Measurements from ENCODE around the gene CKMT1A. TPM values are rescaled to one million over a fixed set of nuclear protein-coding genes. Genes with fewer than 3 reads are reported as not detected.
"Not testable (repeated sequence)": the region's sequence is repeated elsewhere in the genome, so short reads cannot be mapped to it uniquely, and the experiment has no call there.

CKMT1A gene
- polyA plus RNA-seq, 4 donors = 11.3 to 115 (median 87.9) TPM

DNA sequence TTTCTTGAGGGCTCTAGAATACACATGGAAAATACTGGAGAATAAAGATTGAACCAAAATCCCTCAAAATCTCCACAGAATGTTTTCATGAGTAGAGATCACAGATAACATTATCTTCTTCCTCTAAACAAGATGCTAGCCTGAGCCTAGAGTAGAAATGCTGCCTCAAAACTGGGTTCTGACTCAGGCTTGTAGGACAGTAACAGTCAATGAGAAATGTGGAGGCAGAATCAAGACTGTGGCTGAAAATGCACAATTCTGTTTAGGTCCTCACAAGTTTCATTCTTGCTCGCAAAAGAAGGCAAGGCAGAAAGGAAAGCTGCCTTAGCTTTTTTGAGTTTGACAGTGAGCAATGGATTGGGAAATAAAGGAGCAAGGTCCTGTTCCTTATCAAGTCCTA is 19.5 kb upstream of the CKMT1A start:
- DNase-seq; H3K36me3 ChIP-seq (ENCODE audit: control insufficient read depth in 3 of 3, insufficient read depth in 2 of 3, low read depth in 1 of 3, low read length in 3 of 3); H3K4me3 ChIP-seq (ENCODE audit: low read depth in 1 of 3, low read length in 3 of 3); H3K27me3 ChIP-seq (ENCODE audit: control insufficient read depth in 3 of 3, insufficient read depth in 3 of 3, low read length in 3 of 3); H3K4me1 ChIP-seq (ENCODE audit: control insufficient read depth in 3 of 3, insufficient read depth in 2 of 3, low read depth in 1 of 3, low read length in 2 of 3); H3K9me3 ChIP-seq (ENCODE audit: control insufficient read depth in 2 of 2, insufficient read depth in 1 of 2, low read depth in 1 of 2, low read length in 1 of 2); H3K27ac ChIP-seq (ENCODE audit: low read depth in 1 of 3, low read length in 2 of 3); FAIRE-seq: not testable (repeated sequence)
- no CpG with 5 or more reads among the region's 1 CpG for WGBS, 3 donors

DNA sequence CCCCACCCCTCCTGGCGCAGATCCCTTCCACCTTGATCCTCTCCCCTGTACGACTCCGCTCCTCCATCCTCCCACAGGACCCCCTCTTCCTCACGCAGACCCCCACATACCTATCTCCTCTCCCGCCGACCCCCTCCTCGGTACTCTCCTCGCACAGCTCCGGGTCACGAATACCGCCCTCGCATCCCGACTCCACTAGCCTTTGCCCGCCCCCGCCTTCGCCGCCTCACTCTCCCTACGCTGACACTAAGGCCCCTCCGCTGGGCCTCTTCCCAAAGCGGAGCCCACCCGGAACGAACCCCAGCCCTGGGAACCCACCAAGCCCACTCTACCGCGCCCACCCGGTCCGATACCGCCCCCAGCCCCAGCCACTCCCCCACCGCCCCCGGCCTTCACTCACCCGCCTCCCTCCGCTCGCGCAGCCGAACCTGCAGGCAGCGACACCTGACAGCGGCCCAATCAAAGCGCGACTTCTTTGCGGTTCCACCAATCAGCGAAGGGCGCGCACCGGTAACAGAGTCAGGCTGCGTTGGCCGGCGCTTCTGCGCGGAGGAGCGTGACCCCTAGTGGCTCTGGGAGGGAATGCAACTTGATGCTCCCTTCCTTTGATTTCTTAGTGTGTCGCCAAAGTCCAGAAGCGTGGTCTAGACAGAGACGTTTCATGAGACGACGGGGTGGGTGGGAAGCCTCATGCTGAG is 3.9 kb upstream of the CKMT1A start:
- WGBS, 3 donors = no CpG with 5 or more reads among the region's 54 CpGs
- H3K9me3 ChIP-seq (ENCODE audit: control insufficient read depth in 2 of 2, insufficient read depth in 1 of 2, low read depth in 1 of 2, low read length in 1 of 2); H3K4me1 ChIP-seq (ENCODE audit: control insufficient read depth in 3 of 3, insufficient read depth in 2 of 3, low read depth in 1 of 3, low read length in 2 of 3); H3K27me3 ChIP-seq (ENCODE audit: control insufficient read depth in 3 of 3, insufficient read depth in 3 of 3, low read length in 3 of 3); H3K36me3 ChIP-seq (ENCODE audit: control insufficient read depth in 3 of 3, insufficient read depth in 2 of 3, low read depth in 1 of 3, low read length in 3 of 3); DNase-seq; H3K27ac ChIP-seq (ENCODE audit: low read depth in 1 of 3, low read length in 2 of 3); FAIRE-seq; H3K4me3 ChIP-seq (ENCODE audit: low read depth in 1 of 3, low read length in 3 of 3): not testable (repeated sequence)

DNA sequence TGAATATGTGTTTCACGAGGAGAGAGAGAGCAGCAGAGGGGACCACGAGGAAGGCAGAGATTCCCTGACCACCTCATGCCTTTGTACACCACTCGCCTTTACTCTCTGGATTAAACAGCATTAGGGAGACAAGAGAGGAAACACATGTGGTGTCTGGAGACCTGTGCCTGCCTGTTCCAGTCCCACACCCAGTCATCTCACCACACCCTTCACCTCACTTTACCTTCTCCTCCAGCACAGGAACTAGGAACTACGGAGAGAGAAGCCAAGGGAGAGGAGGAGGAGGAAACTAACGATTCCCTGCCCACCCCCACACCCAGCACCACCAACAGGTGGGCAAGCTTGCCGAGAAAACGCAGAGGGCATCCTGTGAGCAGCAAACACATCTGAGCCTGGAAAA is 980 bp upstream of the CKMT1A start:
- FAIRE-seq; H3K9me3 ChIP-seq (ENCODE audit: control insufficient read depth in 2 of 2, insufficient read depth in 1 of 2, low read depth in 1 of 2, low read length in 1 of 2); H3K27ac ChIP-seq (ENCODE audit: low read depth in 1 of 3, low read length in 2 of 3); H3K4me1 ChIP-seq (ENCODE audit: control insufficient read depth in 3 of 3, insufficient read depth in 2 of 3, low read depth in 1 of 3, low read length in 2 of 3); H3K4me3 ChIP-seq (ENCODE audit: low read depth in 1 of 3, low read length in 3 of 3); H3K36me3 ChIP-seq (ENCODE audit: control insufficient read depth in 3 of 3, insufficient read depth in 2 of 3, low read depth in 1 of 3, low read length in 3 of 3); H3K27me3 ChIP-seq (ENCODE audit: control insufficient read depth in 3 of 3, insufficient read depth in 3 of 3, low read length in 3 of 3); DNase-seq: not testable (repeated sequence)
- WGBS, 3 donors = 11 to 33% methylated on average over 2 to 3 of the region's 7 CpGs; no CpG with 5 or more reads in 1 of the 3 donors

DNA sequence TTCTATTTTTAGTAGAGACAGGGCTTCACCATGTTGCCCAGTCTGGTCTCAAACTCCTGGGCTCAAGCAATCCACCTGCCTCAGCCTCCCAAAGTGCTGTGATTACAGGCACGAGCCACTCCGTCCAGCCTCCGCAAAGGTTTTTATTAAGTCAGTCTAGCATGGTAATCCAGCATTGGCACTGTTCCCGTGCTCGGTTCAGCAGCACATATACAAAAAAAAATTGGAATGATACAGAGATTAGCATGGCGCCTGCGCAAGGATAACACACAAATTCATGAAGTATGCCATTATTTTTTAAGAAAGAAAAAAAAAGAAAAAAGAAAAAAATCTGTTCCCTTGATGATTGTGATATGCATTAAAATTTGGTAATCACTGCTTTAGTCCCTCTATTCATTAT is 8.5 kb downstream of the CKMT1A start:
- FAIRE-seq (no peak), DNase-seq (no peak)
- Histone ChIP-seq H3K9me3 (ENCODE audit: control insufficient read depth in 2 of 2, insufficient read depth in 1 of 2, low read depth in 1 of 2, low read length in 1 of 2) (no peaks in the 10 kb centered on the region), H3K27me3 (ENCODE audit: control insufficient read depth in 3 of 3, insufficient read depth in 3 of 3, low read length in 3 of 3) (no peaks in the 10 kb centered on the region), H3K4me3 (ENCODE audit: low read depth in 1 of 3, low read length in 3 of 3) (no peak overlapping the region), H3K4me1 (ENCODE audit: control insufficient read depth in 3 of 3, insufficient read depth in 2 of 3, low read depth in 1 of 3, low read length in 2 of 3) (no peaks in the 10 kb centered on the region), H3K27ac (ENCODE audit: low read depth in 1 of 3, low read length in 2 of 3) (no peak overlapping the region), H3K36me3 (ENCODE audit: control insufficient read depth in 3 of 3, insufficient read depth in 2 of 3, low read depth in 1 of 3, low read length in 3 of 3) (peaks cover 0 to 5% (median 0%) of the 10 kb centered on the region in 3 donors)
- WGBS, 3 donors = 84 to 87% (median 85%) methylated on average over 7 of the region's 7 CpGs

DNA sequence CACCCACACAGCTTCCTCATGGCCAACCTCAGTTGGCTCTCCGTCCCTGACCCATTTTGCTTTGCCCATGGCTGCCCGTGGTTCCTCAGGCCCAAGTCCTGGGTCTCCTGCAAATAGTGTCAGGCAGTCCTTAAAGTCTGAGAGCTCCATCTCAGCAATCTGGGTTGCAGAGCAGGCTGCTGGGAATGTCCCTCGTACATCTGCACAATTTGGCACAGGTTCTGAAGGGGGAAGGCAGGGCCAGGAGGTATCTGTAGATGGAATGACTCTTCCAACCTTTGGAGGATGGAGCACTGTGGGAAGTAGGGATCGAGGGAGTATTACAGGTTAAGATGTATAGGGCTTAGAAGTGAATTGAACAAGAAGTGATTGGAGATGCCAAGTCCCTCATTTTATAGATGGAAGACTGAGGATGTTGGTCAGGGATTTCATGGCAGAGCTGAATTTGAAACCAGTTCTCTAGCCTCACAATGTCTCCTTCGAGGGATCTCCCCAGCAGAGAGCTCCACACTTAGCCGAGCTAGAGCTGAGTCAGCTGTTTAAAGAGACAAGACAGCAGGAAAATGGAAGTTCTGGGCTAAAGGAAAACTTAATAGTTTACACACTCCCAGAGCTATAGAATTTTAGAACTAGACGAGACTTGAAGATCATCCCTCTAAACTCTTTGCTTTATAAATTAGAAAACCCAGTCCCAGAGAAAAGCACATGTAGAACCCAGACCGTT is 9.2 kb downstream of the CKMT1A start:
- Histone ChIP-seq H3K27ac (ENCODE audit: low read depth in 1 of 3, low read length in 2 of 3) (no peak overlapping the region), H3K4me1 (ENCODE audit: control insufficient read depth in 3 of 3, insufficient read depth in 2 of 3, low read depth in 1 of 3, low read length in 2 of 3) (no peaks in the 10 kb centered on the region), H3K36me3 (ENCODE audit: control insufficient read depth in 3 of 3, insufficient read depth in 2 of 3, low read depth in 1 of 3, low read length in 3 of 3) (peaks cover 0 to 5% (median 0%) of the 10 kb centered on the region in 3 donors), H3K4me3 (ENCODE audit: low read depth in 1 of 3, low read length in 3 of 3) (no peak overlapping the region), H3K9me3 (ENCODE audit: control insufficient read depth in 2 of 2, insufficient read depth in 1 of 2, low read depth in 1 of 2, low read length in 1 of 2) (no peaks in the 10 kb centered on the region), H3K27me3 (ENCODE audit: control insufficient read depth in 3 of 3, insufficient read depth in 3 of 3, low read length in 3 of 3) (no peaks in the 10 kb centered on the region)
- 71 to 77% (median 72%) methylated on average over 7 to 8 of the region's 8 CpGs for WGBS, 3 donors
- DNase-seq (no peak), FAIRE-seq (no peak)

DNA sequence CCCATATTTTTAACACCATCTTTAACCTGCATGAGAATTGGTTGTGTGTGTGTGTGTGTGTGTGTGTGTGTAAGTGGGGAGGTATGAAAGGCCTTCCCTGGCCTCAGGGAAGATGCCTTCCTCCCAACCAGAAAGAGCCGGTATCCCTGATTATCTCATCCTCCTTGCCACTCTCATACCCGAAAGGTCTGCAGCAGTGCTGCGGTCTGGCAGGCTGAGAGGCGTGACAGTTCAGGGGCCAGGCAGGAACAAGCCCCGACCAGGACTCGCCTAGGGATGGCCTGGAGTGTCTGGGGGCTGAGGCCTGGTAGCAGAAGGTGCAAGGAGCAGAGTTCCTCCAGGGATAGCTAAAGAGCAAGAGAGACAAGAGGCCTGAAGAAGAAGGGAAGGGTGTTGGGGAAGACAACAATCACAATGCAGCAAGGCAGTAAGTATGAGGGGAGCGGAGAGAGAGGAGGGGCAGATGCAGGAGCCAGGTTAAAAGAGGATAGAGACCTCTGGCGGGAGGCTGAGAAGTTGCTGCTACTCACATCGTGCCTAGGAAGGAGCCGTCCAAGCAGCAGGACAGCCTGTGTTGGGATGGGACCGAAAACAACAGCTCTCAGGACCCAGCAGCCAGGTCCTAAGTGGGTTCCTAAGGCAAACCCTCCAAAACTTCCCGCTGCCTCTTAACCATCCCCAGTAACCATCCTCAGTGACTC is 16.9 kb downstream of the CKMT1A start:
- FAIRE-seq; H3K36me3 ChIP-seq (ENCODE audit: control insufficient read depth in 3 of 3, insufficient read depth in 2 of 3, low read depth in 1 of 3, low read length in 3 of 3); H3K9me3 ChIP-seq (ENCODE audit: control insufficient read depth in 2 of 2, insufficient read depth in 1 of 2, low read depth in 1 of 2, low read length in 1 of 2); H3K27ac ChIP-seq (ENCODE audit: low read depth in 1 of 3, low read length in 2 of 3); H3K4me1 ChIP-seq (ENCODE audit: control insufficient read depth in 3 of 3, insufficient read depth in 2 of 3, low read depth in 1 of 3, low read length in 2 of 3); DNase-seq; H3K27me3 ChIP-seq (ENCODE audit: control insufficient read depth in 3 of 3, insufficient read depth in 3 of 3, low read length in 3 of 3); H3K4me3 ChIP-seq (ENCODE audit: low read depth in 1 of 3, low read length in 3 of 3): not testable (repeated sequence)
- WGBS, 3 donors = 86 to 91% (median 86%) methylated on average over 1 of the region's 12 CpGs

DNA sequence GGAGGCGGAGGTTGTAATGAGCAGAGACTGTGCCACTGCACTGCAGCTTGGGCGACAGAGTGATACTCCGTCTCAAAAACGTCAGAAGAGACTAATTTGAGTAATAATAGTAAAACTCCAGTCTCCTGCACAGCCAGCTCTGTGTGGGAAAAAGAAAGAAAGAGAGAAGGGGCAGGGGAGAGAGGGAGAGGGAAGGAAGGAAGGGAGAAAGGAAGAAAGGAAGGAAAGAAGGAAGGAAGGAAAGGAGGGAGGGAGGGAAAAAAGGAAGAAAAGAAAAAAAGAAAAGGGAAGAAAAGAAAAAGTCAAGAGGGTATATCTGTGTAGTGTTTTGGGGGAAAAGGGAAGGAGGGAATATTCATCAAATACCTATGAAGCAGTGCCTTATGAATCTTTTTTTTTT is 29.5 kb downstream of the CKMT1A start:
- Histone ChIP-seq H3K9me3 (ENCODE audit: control insufficient read depth in 2 of 2, insufficient read depth in 1 of 2, low read depth in 1 of 2, low read length in 1 of 2) (no peaks in the 10 kb centered on the region), H3K27ac (ENCODE audit: low read depth in 1 of 3, low read length in 2 of 3) (no peak overlapping the region), H3K27me3 (ENCODE audit: control insufficient read depth in 3 of 3, insufficient read depth in 3 of 3, low read length in 3 of 3) (peaks cover 0 to 1% (median 0%) of the 10 kb centered on the region in 3 donors), H3K4me1 (ENCODE audit: control insufficient read depth in 3 of 3, insufficient read depth in 2 of 3, low read depth in 1 of 3, low read length in 2 of 3) (no peaks in the 10 kb centered on the region), H3K4me3 (ENCODE audit: low read depth in 1 of 3, low read length in 3 of 3) (no peak overlapping the region), H3K36me3 (ENCODE audit: control insufficient read depth in 3 of 3, insufficient read depth in 2 of 3, low read depth in 1 of 3, low read length in 3 of 3) (no peaks in the 10 kb centered on the region)
- DNase-seq = no peak
- no peak for FAIRE-seq
- WGBS, 3 donors = 80 to 83% (median 81%) methylated on average over 4 of the region's 4 CpGs

DNA sequence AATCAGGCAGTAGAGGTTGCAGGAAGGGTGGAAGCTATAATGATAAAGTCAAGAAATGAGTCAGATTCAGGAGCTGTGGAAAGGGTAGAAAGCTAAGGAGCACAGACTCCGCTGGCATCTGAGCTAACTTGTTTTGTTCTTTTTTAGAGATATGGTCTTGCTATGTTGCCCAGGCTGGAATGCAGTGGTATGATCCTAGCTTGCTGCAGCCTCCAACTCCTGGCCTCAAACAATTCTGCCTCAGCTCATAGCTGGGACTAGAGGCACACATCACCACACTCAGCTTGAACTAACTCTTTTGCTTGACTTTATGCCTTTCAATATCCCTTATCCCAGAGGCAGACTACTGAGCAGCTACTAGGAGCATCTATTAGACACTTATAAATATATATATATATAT is 32.6 kb downstream of the CKMT1A start:
- 98 to 100% (median 100%) methylated on average over 1 of the region's 1 CpG for WGBS, 3 donors
- not testable (repeated sequence) for FAIRE-seq

More for the DNA sequence above, 32.6 kb downstream of the CKMT1A start:
- H3K9me3 ChIP-seq (ENCODE audit: control insufficient read depth in 2 of 2, insufficient read depth in 1 of 2, low read depth in 1 of 2, low read length in 1 of 2); H3K4me1 ChIP-seq (ENCODE audit: control insufficient read depth in 3 of 3, insufficient read depth in 2 of 3, low read depth in 1 of 3, low read length in 2 of 3); H3K36me3 ChIP-seq (ENCODE audit: control insufficient read depth in 3 of 3, insufficient read depth in 2 of 3, low read depth in 1 of 3, low read length in 3 of 3); H3K27me3 ChIP-seq (ENCODE audit: control insufficient read depth in 3 of 3, insufficient read depth in 3 of 3, low read length in 3 of 3); H3K4me3 ChIP-seq (ENCODE audit: low read depth in 1 of 3, low read length in 3 of 3); H3K27ac ChIP-seq (ENCODE audit: low read depth in 1 of 3, low read length in 2 of 3); DNase-seq: not testable (repeated sequence)

Measured in small intestine (tissue), 7 donors.